A549 (cell line): ENCODE measurements around the gene THAP4.

Experiments
- CEBPB ChIP-seq, 2 experiments: fragments of >200 bp in 1 of 2; sonication (Bioruptor Twin) in 1 of 2; formaldehyde crosslinking in 1 of 2; IDR thresholded peaks; 2 replicates each; pipeline ENCODE4 v1.6.1; 2012 to 2016
- FOSL2 ChIP-seq, 2 experiments: fragments of 450-650 bp in 1 of 2; fragments of >200 bp in 1 of 2; sonication (Bioruptor Twin) in 1 of 2; formaldehyde crosslinking; IDR thresholded peaks; 2 replicates each; pipeline versions ENCODE4 v1.5.0 to v1.6.1; 2016 to 2020; ENCODE audit warnings: mild to moderate bottlenecking in 1 of 2, moderate library complexity in 1 of 2
- JUNB ChIP-seq: fragments of >200 bp; sonication (Bioruptor Twin); formaldehyde crosslinking; IDR thresholded peaks from 2 replicates; pipeline ENCODE4 v1.6.1; 2016
- MAFK ChIP-seq: fragments of 450-650 bp; IDR thresholded peaks from 2 replicates; pipeline ENCODE4 v1.6.1; 2014; ENCODE audit not compliant: partially characterized antibody
- POLR2A ChIP-seq: IDR thresholded peaks from 2 replicates; pipeline ENCODE4 v1.6.1; 2012; ENCODE audit warnings: mild to moderate bottlenecking, low read length
- RAD21 ChIP-seq, 2 experiments: fragments of >200 bp in 1 of 2; sonication (Bioruptor Twin) in 1 of 2; formaldehyde crosslinking in 1 of 2; IDR thresholded peaks in 1 of 2; conservative IDR thresholded peaks in 1 of 2; 2 replicates in 1 of 2; 3 replicates in 1 of 2; pipeline ENCODE4 v1.6.1; 2012 to 2018; ENCODE audit warnings: inconsistent platforms in 1 of 2
- SMC3 ChIP-seq: fragments of >200 bp; sonication (Bioruptor Twin); formaldehyde crosslinking; IDR thresholded peaks from 3 replicates; pipeline ENCODE4 v1.6.1; 2018; ENCODE audit warnings: inconsistent platforms
- ZC3H11A ChIP-seq: fragments of 450-650 bp; IDR thresholded peaks from 2 replicates; pipeline ENCODE4 v1.6.1; 2014; ENCODE audit warnings: antibody characterized with exemption, mild to moderate bottlenecking
- ZSCAN20 ChIP-seq: fragments of 250-450 bp; sonication (Bioruptor Pico); IDR thresholded peaks from 2 replicates; pipeline ENCODE4 v1.8.0; 2022; ENCODE audit warnings: mild to moderate bottlenecking, moderate library complexity
- TF ChIP-seq, protein P1 (sequence below): fragments of >200 bp; sonication (Bioruptor Twin); formaldehyde crosslinking; IDR thresholded peaks from 3 replicates; pipeline ENCODE4 v1.5.1; 2016

DNA sequence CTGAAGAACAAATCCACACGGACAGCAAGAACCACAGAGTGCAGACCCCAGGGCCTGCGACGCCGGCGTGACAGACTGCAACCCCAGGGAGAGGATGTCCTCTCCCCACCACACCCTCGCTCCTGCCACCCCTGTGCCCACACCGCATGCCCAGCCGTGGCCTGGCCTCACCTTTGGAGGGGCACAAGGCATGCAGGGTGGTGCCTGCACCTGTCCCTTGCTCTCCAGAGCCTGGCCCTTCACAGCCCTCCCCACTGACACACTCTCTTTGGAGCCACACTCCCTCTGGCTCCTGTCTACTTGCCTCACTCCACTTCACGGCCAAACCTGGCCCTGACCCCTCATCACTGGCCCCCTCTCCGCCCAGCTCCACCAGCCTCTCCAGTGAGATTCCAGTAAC is 9.3 kb downstream of the THAP4 start:
- no peak for TF ChIP-seq ZC3H11A
- TF ChIP-seq POLR2A = no peak
- TF ChIP-seq, protein P1, sequence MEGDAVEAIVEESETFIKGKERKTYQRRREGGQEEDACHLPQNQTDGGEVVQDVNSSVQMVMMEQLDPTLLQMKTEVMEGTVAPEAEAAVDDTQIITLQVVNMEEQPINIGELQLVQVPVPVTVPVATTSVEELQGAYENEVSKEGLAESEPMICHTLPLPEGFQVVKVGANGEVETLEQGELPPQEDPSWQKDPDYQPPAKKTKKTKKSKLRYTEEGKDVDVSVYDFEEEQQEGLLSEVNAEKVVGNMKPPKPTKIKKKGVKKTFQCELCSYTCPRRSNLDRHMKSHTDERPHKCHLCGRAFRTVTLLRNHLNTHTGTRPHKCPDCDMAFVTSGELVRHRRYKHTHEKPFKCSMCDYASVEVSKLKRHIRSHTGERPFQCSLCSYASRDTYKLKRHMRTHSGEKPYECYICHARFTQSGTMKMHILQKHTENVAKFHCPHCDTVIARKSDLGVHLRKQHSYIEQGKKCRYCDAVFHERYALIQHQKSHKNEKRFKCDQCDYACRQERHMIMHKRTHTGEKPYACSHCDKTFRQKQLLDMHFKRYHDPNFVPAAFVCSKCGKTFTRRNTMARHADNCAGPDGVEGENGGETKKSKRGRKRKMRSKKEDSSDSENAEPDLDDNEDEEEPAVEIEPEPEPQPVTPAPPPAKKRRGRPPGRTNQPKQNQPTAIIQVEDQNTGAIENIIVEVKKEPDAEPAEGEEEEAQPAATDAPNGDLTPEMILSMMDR = no peak
- TF ChIP-seq FOSL2 (IDR thresholded peaks at IDR 0.05) = no peak
- TF ChIP-seq FOSL2 (CRISPR knock-in tag; IDR thresholded peaks at IDR 0.05) = no peak
- no peak for TF ChIP-seq JUNB
- no peak for TF ChIP-seq ZSCAN20 (CRISPR knock-in tag)
- TF ChIP-seq RAD21 (conservative IDR thresholded peaks at IDR 0.05 in 1 of 2, IDR thresholded peaks at IDR 0.05 in 1 of 2) = no peak
- TF ChIP-seq MAFK = no peak
- no peak for TF ChIP-seq SMC3
- no peak for TF ChIP-seq CEBPB (IDR thresholded peaks at IDR 0.05)
